ENCODE data around the gene RXFP4. TPM values are rescaled to one million over a fixed set of nuclear protein-coding genes. Genes with fewer than 3 reads are reported as not detected.

RXFP4 gene
- total RNA-seq, 1 experiment from 2014 or later: not detected

- Histone ChIP-seq H2BK12ac (ENCODE audit: insufficient read length, low read depth, low read length) (peak within 1 kb of the TSS; percentile 59), H4K5ac (ENCODE audit: insufficient read length, low read depth, low read length) (peak within 1 kb of the TSS; percentile 67), H3K56ac (ENCODE audit: insufficient read length, low read depth, low read length) (peak within 1 kb of the TSS; percentile 31), H3T11ph (ENCODE audit: low read length) (peak within 1 kb of the TSS; percentile 64), H4K8ac (replicated peaks; ENCODE audit: insufficient read length, low read depth, low read length) (no peak within 1 kb of the TSS), H3K23me2 (ENCODE audit: insufficient read length, low read depth, low read length, poor library complexity, severe bottlenecking) (peaks cover 6% of the 10 kb centered on the region), H3K14ac (ENCODE audit: insufficient read depth, low read length) (peak within 1 kb of the TSS; percentile 93), H3K27ac (ENCODE audit: insufficient read length, low read depth, low read length) (peak within 1 kb of the TSS; percentile 86), H3K79me1 (ENCODE audit: insufficient read depth, low read depth, low read length, poor library complexity, severe bottlenecking) (peaks cover 9% of the 10 kb centered on the region), H3K9me3 (ENCODE audit: control insufficient read depth, low read depth, low read length) (no peaks in the 10 kb centered on the region), H3K4me1 (ENCODE audit: insufficient read depth, low read length) (no peaks in the 10 kb centered on the region; the same call in 1 of the 2 replicates), H3K18ac (ENCODE audit: insufficient read length, low read depth, low read length) (peak within 1 kb of the TSS; percentile 95), H2BK120ac (ENCODE audit: low read depth, low read length, poor library complexity, severe bottlenecking) (no peak within 1 kb of the TSS), H4K20me1 (ENCODE audit: control insufficient read depth, insufficient read depth, insufficient read length) (no peaks in the 10 kb centered on the region), H2BK5ac (ENCODE audit: insufficient read length, low read length) (peak within 1 kb of the TSS; percentile 88), H3K27me3 (ENCODE audit: insufficient read depth, low read length) (no peaks in the 10 kb centered on the region), H2BK20ac (ENCODE audit: low read depth, low read length, poor library complexity, severe bottlenecking) (peak within 1 kb of the TSS; percentile 60), H2AK5ac (ENCODE audit: insufficient read length, low read length) (no peak within 1 kb of the TSS), H4K91ac (ENCODE audit: insufficient read length, low read depth, low read length) (no peak within 1 kb of the TSS), H3K4me2 (ENCODE audit: insufficient read depth, insufficient read length, low read length) (peak within 1 kb of the TSS; percentile 93), H2AFZ (ENCODE audit: low read length) (no peak within 1 kb of the TSS), H3K9ac (ENCODE audit: extremely low read depth, insufficient read length, low read length) (peak within 1 kb of the TSS; percentile 97), H3K23ac (ENCODE audit: insufficient read length, low read depth, low read length) (no peak within 1 kb of the TSS), H3K79me2 (ENCODE audit: insufficient read depth, low read length) (peaks cover 19% of the 10 kb centered on the region; the same call in 1 of the 2 replicates), H3K4ac (ENCODE audit: low read depth, low read length) (peak within 1 kb of the TSS; percentile 38; the same call in 1 of the 2 replicates), H2BK15ac (ENCODE audit: low read depth, low read length) (no peak within 1 kb of the TSS)
- no peak within 1 kb of the TSS for H3K4me3 Mint-ChIP-seq
- H3K4me1 Mint-ChIP-seq: peaks cover 19 to 21% of the 10 kb centered on the region in 2 experiments
- no peak within 1 kb of the TSS; a peak in 1 of 7 replicates for H3K27ac Mint-ChIP-seq
- no peak for TF ChIP-seq CTCF (conservative IDR thresholded peaks at IDR 0.05)
- H3K36me3 Mint-ChIP-seq (ENCODE audit: insufficient read depth in 1 of 3, low read depth in 3 of 3): peaks cover 18 to 27% (median 24%) of the 10 kb centered on the region in 3 experiments
- no peaks in the 10 kb centered on the region for H3K9me3 Mint-ChIP-seq
- H3K27me3 Mint-ChIP-seq (ENCODE audit: low read depth): no peaks in the 10 kb centered on the region
- no CpG with 5 or more reads among the region's 50 CpGs for WGBS (ENCODE audit: extremely low coverage, insufficient read length, low lambda C conversion rate)
- peak; percentile 97 for DNase-seq
These were observed 7.1 kb upstream of the RXFP4 start, which contains the start of gene KHDC4 for GRCh38 chr1:155934097-155934935. Gene KHDC4 (minus strand): TSS chr1:155934413. CDS start chr1:155934373, 40 bp downstream.
